DOHH2 (cell line): ENCODE measurements around the gene CHPT1.
A peak's percentile ranks its signal among the peaks of the same experiment; 100 is the strongest.
"Not testable (repeated sequence)": the region's sequence is repeated elsewhere in the genome, so short reads cannot be mapped to it uniquely, and the experiment has no call there.

Source experiments
- H3F3A ChIP-seq: fragments of 200-600 bp; sonication (generic), shearing (Covaris generic); 2 replicates; pipeline ENCODE4 v1.6.0; 2016; ENCODE audit warnings: antibody characterized with exemption, mild to moderate bottlenecking; ENCODE audit not compliant: control insufficient read depth, insufficient read depth
- H3K27ac ChIP-seq: fragments of 200-600 bp; sonication (generic); 2 replicates; pipeline ENCODE4 v1.5.1; 2014; ENCODE audit warnings: low read depth, mild to moderate bottlenecking, low read length, moderate library complexity
- H3K27me3 ChIP-seq: fragments of 200-600 bp; sonication (generic); 2 replicates; pipeline ENCODE4 v1.6.1; 2014; ENCODE audit warnings: mild to moderate bottlenecking, low read length, mixed read lengths; ENCODE audit not compliant: control insufficient read depth
- H3K36me3 ChIP-seq: fragments of 200-600 bp; sonication (generic); 2 replicates; pipeline ENCODE4 v1.6.1; 2014; ENCODE audit warnings: mild to moderate bottlenecking, low read length, moderate library complexity, mixed read lengths; ENCODE audit not compliant: control insufficient read depth
- H3K4me1 ChIP-seq: fragments of 200-600 bp; sonication (generic); 2 replicates; pipeline ENCODE4 v1.6.1; 2014; ENCODE audit warnings: mild to moderate bottlenecking, low read length, mixed read lengths; ENCODE audit not compliant: control insufficient read depth
- H3K4me2 ChIP-seq: fragments of 200-600 bp; sonication (generic); 2 replicates; pipeline ENCODE4 v1.6.0; 2014; ENCODE audit warnings: mild to moderate bottlenecking, low read length, moderate library complexity
- H3K4me3 ChIP-seq: fragments of 200-600 bp; sonication (generic); 2 replicates; pipeline ENCODE4 v1.5.1; 2014; ENCODE audit warnings: mild to moderate bottlenecking, low read length, mixed read lengths
- H3K79me2 ChIP-seq: fragments of 200-600 bp; sonication (generic); 2 replicates; pipeline ENCODE4 v1.6.1; 2014; ENCODE audit warnings: mild to moderate bottlenecking, low read length, mixed read lengths; ENCODE audit not compliant: control insufficient read depth
- H3K9me2 ChIP-seq: fragments of 200-600 bp; sonication (generic); replicated peaks from 2 replicates; pipeline ENCODE4 v1.6.1; 2014; ENCODE audit warnings: mild to moderate bottlenecking, low read length, mixed read lengths; ENCODE audit not compliant: control insufficient read depth
- H3K9me3 ChIP-seq: fragments of 200-600 bp; sonication (generic); 2 replicates; pipeline ENCODE4 v1.6.1; 2014; ENCODE audit warnings: antibody characterized with exemption, low read length, mixed read lengths; ENCODE audit not compliant: control insufficient read depth, insufficient read depth
- H4K20me1 ChIP-seq: fragments of 200-600 bp; sonication (generic); 2 replicates; pipeline ENCODE4 v1.6.0; 2014; ENCODE audit warnings: low read depth, mild to moderate bottlenecking, antibody characterized with exemption, low read length, moderate library complexity; ENCODE audit not compliant: control insufficient read depth, insufficient read depth
- EZH2phosphoT487 ChIP-seq: fragments of 200-600 bp; sonication (generic); IDR thresholded peaks from 2 replicates; pipeline ENCODE4 v1.6.1; 2017; ENCODE audit warnings: borderline replicate concordance, mild to moderate bottlenecking, antibody characterized with exemption, low read length, moderate library complexity, mixed read lengths
- TF ChIP-seq, protein P1 (sequence below): fragments of 200-600 bp; sonication (generic); IDR thresholded peaks from one replicate; pipeline ENCODE4 v1.5.1; 2014; ENCODE audit warnings: antibody characterized with exemption, mild to moderate bottlenecking, low read depth, low read length; ENCODE audit not compliant: poor library complexity, severe bottlenecking

CHPT1 gene

DNA sequence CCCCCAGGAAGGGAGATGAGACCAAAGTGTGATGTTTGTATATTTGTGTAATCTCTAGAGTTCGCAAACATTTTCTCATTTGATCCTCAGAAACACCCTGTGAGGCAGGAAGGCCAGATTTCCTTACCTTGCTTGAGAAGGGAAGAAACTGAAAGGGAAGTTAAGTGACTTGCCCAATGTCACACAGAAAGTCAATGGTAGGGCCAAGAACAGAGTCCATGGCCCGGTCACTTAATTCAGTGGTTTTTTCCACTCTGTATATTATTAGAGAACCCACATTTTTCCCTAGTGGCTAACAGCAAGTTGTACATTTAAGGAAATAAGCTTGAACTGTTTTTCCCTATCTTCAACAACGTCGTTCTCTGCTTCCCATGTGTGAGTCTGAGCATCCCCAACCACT, 25.6 kb upstream of the CHPT1 start:
- no peaks in the 10 kb centered on the region for H3K9me3 ChIP-seq
- no peak overlapping the region for H3K27ac ChIP-seq
- no peak for TF ChIP-seq EZH2phosphoT487
- H3K4me3 ChIP-seq = peak overlapping the region; percentile 43
- no peaks in the 10 kb centered on the region for H3K79me2 ChIP-seq
- H3K9me2 ChIP-seq = no peaks in the 10 kb centered on the region
- H3K4me1 ChIP-seq = peaks cover 23% of the 10 kb centered on the region
- peak overlapping the region; percentile 43 for H3K4me2 ChIP-seq
- H3K27me3 ChIP-seq = no peaks in the 10 kb centered on the region
- no peaks in the 10 kb centered on the region for H3K36me3 ChIP-seq
- H3F3A ChIP-seq = no peaks in the 10 kb centered on the region
- no peaks in the 10 kb centered on the region for H4K20me1 ChIP-seq

DNA sequence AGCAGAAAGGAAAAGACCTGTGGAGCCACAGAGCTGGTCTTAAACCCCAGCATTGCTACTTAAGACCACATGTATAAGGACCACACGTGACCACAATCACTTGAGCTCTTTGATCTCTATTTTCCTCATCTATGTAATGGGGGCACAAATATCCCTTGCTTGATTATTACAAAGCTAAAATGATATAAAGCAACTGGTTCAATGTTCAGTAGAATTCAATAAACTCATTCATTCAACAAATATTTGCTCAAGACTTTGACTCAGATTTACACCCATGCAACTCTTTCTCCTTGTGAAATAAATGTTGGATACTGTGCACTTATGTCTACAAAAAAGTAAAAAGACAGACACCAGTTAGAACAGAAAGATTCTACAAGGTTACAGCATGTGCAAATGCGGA, 21.9 kb upstream of the CHPT1 start:
- H3K4me2 ChIP-seq = no peak overlapping the region
- no peak overlapping the region for H3K27ac ChIP-seq
- no peaks in the 10 kb centered on the region for H3K9me3 ChIP-seq
- H3F3A ChIP-seq = no peaks in the 10 kb centered on the region
- H3K79me2 ChIP-seq = no peaks in the 10 kb centered on the region
- peaks cover 27% of the 10 kb centered on the region for H3K4me1 ChIP-seq
- H3K4me3 ChIP-seq = no peak overlapping the region
- H3K27me3 ChIP-seq = no peaks in the 10 kb centered on the region
- no peak for TF ChIP-seq EZH2phosphoT487
- TF ChIP-seq, protein P1, sequence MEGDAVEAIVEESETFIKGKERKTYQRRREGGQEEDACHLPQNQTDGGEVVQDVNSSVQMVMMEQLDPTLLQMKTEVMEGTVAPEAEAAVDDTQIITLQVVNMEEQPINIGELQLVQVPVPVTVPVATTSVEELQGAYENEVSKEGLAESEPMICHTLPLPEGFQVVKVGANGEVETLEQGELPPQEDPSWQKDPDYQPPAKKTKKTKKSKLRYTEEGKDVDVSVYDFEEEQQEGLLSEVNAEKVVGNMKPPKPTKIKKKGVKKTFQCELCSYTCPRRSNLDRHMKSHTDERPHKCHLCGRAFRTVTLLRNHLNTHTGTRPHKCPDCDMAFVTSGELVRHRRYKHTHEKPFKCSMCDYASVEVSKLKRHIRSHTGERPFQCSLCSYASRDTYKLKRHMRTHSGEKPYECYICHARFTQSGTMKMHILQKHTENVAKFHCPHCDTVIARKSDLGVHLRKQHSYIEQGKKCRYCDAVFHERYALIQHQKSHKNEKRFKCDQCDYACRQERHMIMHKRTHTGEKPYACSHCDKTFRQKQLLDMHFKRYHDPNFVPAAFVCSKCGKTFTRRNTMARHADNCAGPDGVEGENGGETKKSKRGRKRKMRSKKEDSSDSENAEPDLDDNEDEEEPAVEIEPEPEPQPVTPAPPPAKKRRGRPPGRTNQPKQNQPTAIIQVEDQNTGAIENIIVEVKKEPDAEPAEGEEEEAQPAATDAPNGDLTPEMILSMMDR = no peak
- H3K9me2 ChIP-seq = no peaks in the 10 kb centered on the region
- H4K20me1 ChIP-seq = no peaks in the 10 kb centered on the region
- no peaks in the 10 kb centered on the region for H3K36me3 ChIP-seq

DNA sequence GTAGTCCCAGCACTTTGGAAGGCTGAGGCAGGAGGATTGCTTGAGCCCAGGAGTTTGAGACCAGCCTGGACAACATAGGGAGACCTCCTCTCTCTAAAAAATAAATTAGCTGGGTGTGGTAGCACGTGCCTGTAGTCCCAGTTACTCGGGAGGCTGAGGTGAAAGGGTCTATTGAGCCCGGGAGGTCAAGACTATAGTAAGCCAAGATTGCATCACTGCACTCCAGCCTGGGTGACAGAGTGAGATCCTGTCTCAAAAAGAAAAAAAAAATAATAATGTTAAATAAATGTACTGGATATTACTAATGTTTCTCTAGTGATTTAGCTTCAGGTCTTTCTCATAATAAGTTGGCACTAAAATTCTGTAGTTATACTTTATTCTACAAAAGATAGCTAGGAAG, 20.9 kb upstream of the CHPT1 start:
- H3K27ac ChIP-seq, H4K20me1 ChIP-seq, H3K79me2 ChIP-seq, H3K27me3 ChIP-seq, H3K36me3 ChIP-seq, H3K9me2 ChIP-seq, H3F3A ChIP-seq, H3K9me3 ChIP-seq, H3K4me2 ChIP-seq, H3K4me3 ChIP-seq: not testable (repeated sequence)
- peaks cover 21% of the 10 kb centered on the region for H3K4me1 ChIP-seq

DNA sequence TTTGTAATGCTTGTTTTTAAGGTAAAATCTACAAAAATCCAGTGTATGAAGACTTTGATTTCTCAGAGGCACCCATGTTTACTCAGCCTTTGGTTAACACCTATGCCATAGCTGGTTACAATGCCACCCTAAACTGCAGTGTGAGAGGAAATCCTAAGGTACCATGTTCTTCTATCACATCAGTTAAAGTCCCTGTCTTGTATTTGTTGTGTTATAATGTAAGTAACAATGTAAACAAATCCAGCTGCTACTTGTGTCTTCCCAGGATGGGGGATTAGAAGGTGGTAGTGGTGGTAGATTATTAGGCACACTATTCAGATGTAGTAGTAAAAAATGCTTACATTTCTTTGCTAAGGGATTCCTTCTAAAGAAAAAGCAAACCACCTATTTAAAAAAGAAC, 19.4 kb upstream of the CHPT1 start:
- Histone ChIP-seq H3K9me2 (no peaks in the 10 kb centered on the region), H3K4me2 (no peak overlapping the region), H4K20me1 (no peaks in the 10 kb centered on the region), H3K36me3 (no peaks in the 10 kb centered on the region), H3K9me3 (no peaks in the 10 kb centered on the region), H3K27ac (no peak overlapping the region), H3K27me3 (no peaks in the 10 kb centered on the region), H3K79me2 (no peaks in the 10 kb centered on the region), H3K4me3 (no peak overlapping the region), H3F3A (no peaks in the 10 kb centered on the region), H3K4me1 (peaks cover 13% of the 10 kb centered on the region)
- TF ChIP-seq, protein P1 = no peak
- no peak for TF ChIP-seq EZH2phosphoT487
